T-helper 1 cell treated with Interleukin-12 subunit alpha and Interleukin-12 subunit beta and Interleukin-4 antibody, amounts not matched to agents 30 μg/mL and 1 μg/mL, for 36 hours (primary cell): Measurements from ENCODE around the gene BCL11A.
"Not testable (repeated sequence)": the region's sequence is repeated elsewhere in the genome, so short reads cannot be mapped to it uniquely, and the experiment has no call there.

ENCODE experiments used
- H3K27ac Mint-ChIP-seq: one replicate; pipeline ENCODE4 v1.8.0; 2021; ENCODE audit warnings: mild to moderate bottlenecking, mixed read lengths
- H3K27me3 Mint-ChIP-seq: one replicate; pipeline ENCODE4 v1.8.0; 2021; ENCODE audit warnings: low read depth, mixed read lengths
- H3K36me3 Mint-ChIP-seq: one replicate; pipeline ENCODE4 v1.8.0; 2021; ENCODE audit warnings: low read depth, mixed read lengths
- H3K4me1 Mint-ChIP-seq: one replicate; pipeline ENCODE4 v1.8.0; 2021; ENCODE audit warnings: low read depth, mixed read lengths
- H3K4me3 Mint-ChIP-seq: one replicate; pipeline ENCODE4 v1.8.0; 2021; ENCODE audit warnings: mild to moderate bottlenecking, moderate library complexity, mixed read lengths
- H3K9me3 Mint-ChIP-seq: one replicate; pipeline ENCODE4 v1.8.0; 2021; ENCODE audit warnings: mixed read lengths

BCL11A gene

GRCh38 chr2:60439219-60439974 is 114.1 kb downstream of the BCL11A start:
- H3K4me3 Mint-ChIP-seq, result no peak overlapping the region
- H3K4me1 Mint-ChIP-seq, result no peaks in the 10 kb centered on the region
- no peaks in the 10 kb centered on the region for H3K9me3 Mint-ChIP-seq
- no peak overlapping the region for H3K27ac Mint-ChIP-seq
- H3K36me3 Mint-ChIP-seq, result no peaks in the 10 kb centered on the region
- no peaks in the 10 kb centered on the region for H3K27me3 Mint-ChIP-seq

GRCh38 chr2:60438653-60439052 is 114.8 kb downstream of the BCL11A start:
- H3K27me3 Mint-ChIP-seq, result no peaks in the 10 kb centered on the region
- no peak overlapping the region for H3K4me3 Mint-ChIP-seq
- no peak overlapping the region for H3K27ac Mint-ChIP-seq
- no peaks in the 10 kb centered on the region for H3K9me3 Mint-ChIP-seq
- no peaks in the 10 kb centered on the region for H3K36me3 Mint-ChIP-seq
- no peaks in the 10 kb centered on the region for H3K4me1 Mint-ChIP-seq

GRCh38 chr2:60438131-60438530 is 115.3 kb downstream of the BCL11A start:
- no peak overlapping the region for H3K27ac Mint-ChIP-seq

GRCh38 chr2:60437080-60437696 is 116.3 kb downstream of the BCL11A start:
- Mint-ChIP-seq H3K27ac (no peak overlapping the region), H3K4me1 (no peaks in the 10 kb centered on the region), H3K4me3 (no peak overlapping the region), H3K9me3 (no peaks in the 10 kb centered on the region), H3K36me3 (no peaks in the 10 kb centered on the region), H3K27me3 (no peaks in the 10 kb centered on the region)

More at GRCh38 chr2:60438131-60438530, 115.3 kb downstream of the BCL11A start:
- Mint-ChIP-seq H3K36me3 (no peaks in the 10 kb centered on the region), H3K4me1 (no peaks in the 10 kb centered on the region), H3K9me3 (no peaks in the 10 kb centered on the region), H3K27me3 (no peaks in the 10 kb centered on the region), H3K4me3 (no peak overlapping the region)

GRCh38 chr2:60433018-60433596 is 120.3 kb downstream of the BCL11A start:
- H3K4me1 Mint-ChIP-seq, result no peaks in the 10 kb centered on the region
- H3K27me3 Mint-ChIP-seq, result peaks cover 3% of the 10 kb centered on the region
- H3K36me3 Mint-ChIP-seq, result no peaks in the 10 kb centered on the region
- no peak overlapping the region for H3K4me3 Mint-ChIP-seq
- H3K9me3 Mint-ChIP-seq, result no peaks in the 10 kb centered on the region
- H3K27ac Mint-ChIP-seq, result no peak overlapping the region

GRCh38 chr2:60432035-60432601 is 121.3 kb downstream of the BCL11A start:
- H3K4me3 Mint-ChIP-seq, result no peak overlapping the region
- no peak overlapping the region for H3K27ac Mint-ChIP-seq
- no peaks in the 10 kb centered on the region for H3K36me3 Mint-ChIP-seq
- no peaks in the 10 kb centered on the region for H3K9me3 Mint-ChIP-seq
- H3K4me1 Mint-ChIP-seq, result no peaks in the 10 kb centered on the region
- H3K27me3 Mint-ChIP-seq, result peaks cover 3% of the 10 kb centered on the region

- H3K36me3 Mint-ChIP-seq, result no peaks in the 10 kb centered on the region
- no peaks in the 10 kb centered on the region for H3K4me1 Mint-ChIP-seq
- peaks cover 3% of the 10 kb centered on the region for H3K27me3 Mint-ChIP-seq
- H3K9me3 Mint-ChIP-seq, result no peaks in the 10 kb centered on the region
- H3K4me3 Mint-ChIP-seq, result no peak overlapping the region
- no peak overlapping the region for H3K27ac Mint-ChIP-seq
These were observed 123.8 kb downstream of the BCL11A start for GRCh38 chr2:60429681-60430080.

- Mint-ChIP-seq H3K4me1 (no peaks in the 10 kb centered on the region), H3K36me3 (no peaks in the 10 kb centered on the region), H3K4me3 (no peak overlapping the region), H3K27me3 (peaks cover 3% of the 10 kb centered on the region), H3K9me3 (no peaks in the 10 kb centered on the region), H3K27ac (no peak overlapping the region)
These were observed 126.6 kb downstream of the BCL11A start for GRCh38 chr2:60426880-60427279.

- Mint-ChIP-seq H3K4me1 (no peaks in the 10 kb centered on the region), H3K27ac (no peak overlapping the region), H3K4me3 (no peak overlapping the region), H3K27me3 (peaks cover 3% of the 10 kb centered on the region), H3K36me3 (no peaks in the 10 kb centered on the region), H3K9me3 (no peaks in the 10 kb centered on the region)
These were observed 127.1 kb downstream of the BCL11A start for GRCh38 chr2:60426341-60426740.

GRCh38 chr2:60424233-60424632 is 129.2 kb downstream of the BCL11A start:
- no peaks in the 10 kb centered on the region for H3K9me3 Mint-ChIP-seq
- H3K27ac Mint-ChIP-seq, result no peak overlapping the region
- no peaks in the 10 kb centered on the region for H3K36me3 Mint-ChIP-seq
- H3K27me3 Mint-ChIP-seq, result no peaks in the 10 kb centered on the region
- H3K4me3 Mint-ChIP-seq, result no peak overlapping the region
- H3K4me1 Mint-ChIP-seq, result no peaks in the 10 kb centered on the region

GRCh38 chr2:60423505-60423904 is 129.9 kb downstream of the BCL11A start:
- H3K4me3 Mint-ChIP-seq, result no peak overlapping the region
- H3K27ac Mint-ChIP-seq, result no peak overlapping the region
- H3K4me1 Mint-ChIP-seq, result no peaks in the 10 kb centered on the region
- no peaks in the 10 kb centered on the region for H3K27me3 Mint-ChIP-seq
- H3K9me3 Mint-ChIP-seq, result no peaks in the 10 kb centered on the region
- no peaks in the 10 kb centered on the region for H3K36me3 Mint-ChIP-seq

GRCh38 chr2:60422826-60423483 is 130.5 kb downstream of the BCL11A start:
- H3K27ac Mint-ChIP-seq, result no peak overlapping the region
- no peaks in the 10 kb centered on the region for H3K9me3 Mint-ChIP-seq
- no peaks in the 10 kb centered on the region for H3K27me3 Mint-ChIP-seq
- no peak overlapping the region for H3K4me3 Mint-ChIP-seq
- no peaks in the 10 kb centered on the region for H3K4me1 Mint-ChIP-seq
- H3K36me3 Mint-ChIP-seq, result no peaks in the 10 kb centered on the region

GRCh38 chr2:60417210-60417609 is 136.2 kb downstream of the BCL11A start:
- not testable (repeated sequence) for H3K4me1 Mint-ChIP-seq, H3K36me3 Mint-ChIP-seq, H3K27ac Mint-ChIP-seq

GRCh38 chr2:60416221-60417008 is 137.0 kb downstream of the BCL11A start:
- Mint-ChIP-seq H3K4me1 (no peaks in the 10 kb centered on the region), H3K36me3 (no peaks in the 10 kb centered on the region), H3K9me3 (no peaks in the 10 kb centered on the region), H3K27me3 (peaks cover 4% of the 10 kb centered on the region), H3K27ac (no peak overlapping the region), H3K4me3 (no peak overlapping the region)

More at GRCh38 chr2:60417210-60417609, 136.2 kb downstream of the BCL11A start:
- not testable (repeated sequence) for H3K9me3 Mint-ChIP-seq, H3K27me3 Mint-ChIP-seq, H3K4me3 Mint-ChIP-seq
